SK-N-SH treated with all-trans-retinoic acid at 6 μM for 48 hours (cell line): ENCODE results near the gene KCNAB3.

Experiments
- PPARA ChIP-seq: fragments of 250-450 bp; sonication (Bioruptor Pico); IDR thresholded peaks from 2 replicates; pipeline ENCODE4 v1.5.0; 2020; ENCODE audit warnings: mild to moderate bottlenecking, borderline replicate concordance
- RARB ChIP-seq: fragments of 250-450 bp; sonication (Bioruptor Pico); IDR thresholded peaks from 2 replicates; pipeline ENCODE4 v1.8.0; 2021; ENCODE audit warnings: mild to moderate bottlenecking, moderate library complexity
- TCF4 ChIP-seq: fragments of 250-450 bp; sonication (Bioruptor Pico); IDR thresholded peaks from 2 replicates; pipeline ENCODE4 v1.8.0; 2021; ENCODE audit warnings: mild to moderate bottlenecking, moderate library complexity, borderline replicate concordance
- ZC3H10 ChIP-seq: fragments of 250-450 bp; sonication (Bioruptor Pico); IDR thresholded peaks from 2 replicates; pipeline ENCODE4 v1.5.1; 2021; ENCODE audit warnings: mild to moderate bottlenecking, moderate library complexity
- ZFP3 ChIP-seq: fragments of 250-450 bp; sonication (Bioruptor Pico); IDR thresholded peaks from 2 replicates; pipeline ENCODE4 v1.5.0; 2020; ENCODE audit warnings: mild to moderate bottlenecking, moderate library complexity

DNA sequence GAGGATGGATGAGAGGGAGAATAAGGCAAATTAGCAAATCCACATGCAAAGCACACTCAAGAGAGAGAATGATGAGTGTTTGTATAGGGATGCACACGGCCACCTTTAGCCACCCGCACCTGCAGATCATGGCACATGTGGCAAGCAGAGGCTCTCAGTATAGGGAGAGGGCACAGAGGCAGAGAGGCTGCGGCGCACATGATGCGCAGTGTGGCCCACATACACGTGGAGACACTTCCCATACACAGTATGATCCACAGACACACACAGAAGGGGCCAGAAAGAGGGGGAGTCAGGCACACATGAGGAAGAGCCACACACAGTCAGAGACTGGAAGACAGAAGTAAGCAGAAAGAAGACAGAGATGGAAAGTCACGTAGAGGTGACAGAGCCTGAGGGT lies 47.6 kb downstream of the KCNAB3 start:
- TF ChIP-seq ZC3H10 = no peak
- TF ChIP-seq PPARA (CRISPR knock-in tag) = no peak
- TF ChIP-seq RARB (CRISPR knock-in tag) = no peak
- no peak for TF ChIP-seq TCF4 (CRISPR knock-in tag)
- no peak for TF ChIP-seq ZFP3 (CRISPR knock-in tag)
